ENCODE results near the gene NTN4.

DNA sequence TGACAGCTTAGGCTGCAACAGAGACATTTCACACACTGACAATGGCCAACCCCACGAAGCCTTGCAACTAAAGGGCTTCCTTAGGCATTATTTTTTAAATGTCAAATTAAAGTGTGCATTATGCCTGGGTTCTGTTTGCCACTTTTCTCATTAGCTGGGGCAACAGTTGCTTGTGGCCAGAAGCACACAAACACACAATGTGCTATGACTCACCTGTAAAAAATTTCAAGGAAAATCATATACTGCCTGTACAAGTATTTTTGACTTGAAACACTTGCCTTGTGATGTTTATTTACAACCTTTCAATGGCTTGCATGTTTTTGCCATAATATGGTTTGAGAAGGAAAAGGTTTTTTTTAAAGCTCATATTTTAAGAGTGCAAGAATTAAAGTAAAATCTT lies 1.9 kb downstream of the NTN4 start:
- TF ChIP-seq POLR2A (IDR thresholded peaks at IDR 0.05; ENCODE audit: low read length) (no peak), GATA1 (IDR thresholded peaks at IDR 0.05; ENCODE audit: low read depth, low read length) (no peak)

Measured in erythroblast (primary cell).